CD4-positive, alpha-beta T cell (primary cell): Measurements from ENCODE around the gene NET1. TPM values are rescaled to one million over a fixed set of nuclear protein-coding genes. Genes with fewer than 3 reads are reported as not detected.

Experiments
- ATAC-seq: fragments of 200-7000 bp; cut with Tn5 transposase; one replicate; pipeline ENCODE4 v1.10.0; 2022; ENCODE audit warnings: mild to moderate bottlenecking; ENCODE audit not compliant: poor library complexity
- CTCF ChIA-PET: fragments of 350-600 bp; sonication (Branson Sonifier 250); formaldehyde crosslinking; loops from one replicate; lab custom pipeline; 2021; ENCODE audit warnings: antibody characterized with exemption, inconsistent platforms; lab: Charles Lee
- POLR2A ChIA-PET: fragments of 350-600 bp; sonication (Branson Sonifier 250); formaldehyde crosslinking; loops from one replicate; lab custom pipeline; 2021; ENCODE audit warnings: antibody characterized with exemption, inconsistent platforms; lab: Charles Lee
- DNase-seq, 14 experiments: peaks; one replicate each; pipeline ENCODE4 v3.0.0-alpha.2; 2013 to 2020; ENCODE audit warnings: mixed read lengths in 2 of 14
- H3K27ac ChIP-seq, 2 donors: one replicate each; pipeline versions ENCODE4 v1.5.1 to v1.7.0; 2013; ENCODE audit warnings: low read length in 2 of 2, low read depth in 1 of 2, mild to moderate bottlenecking in 1 of 2
- H3K27me3 ChIP-seq, 2 experiments: 1 replicate in 1 of 2; 2 replicates in 1 of 2; pipeline versions ENCODE4 v1.6.1 to v1.7.0; 2013; ENCODE audit warnings: low read length in 2 of 2, control low read depth in 1 of 2, mild to moderate bottlenecking in 1 of 2, moderate library complexity in 1 of 2; ENCODE audit not compliant: insufficient read depth in 2 of 2, control insufficient read depth in 1 of 2
- H3K36me3 ChIP-seq: one replicate; pipeline ENCODE4 v1.6.1; 2013; ENCODE audit warnings: low read length, control low read depth; ENCODE audit not compliant: insufficient read depth
- H3K4me1 ChIP-seq: one replicate; pipeline ENCODE4 v1.6.1; 2013; ENCODE audit warnings: low read length, control low read depth; ENCODE audit not compliant: insufficient read depth
- H3K4me3 ChIP-seq: one replicate; pipeline ENCODE4 v1.5.1; 2013; ENCODE audit warnings: mild to moderate bottlenecking, low read length, moderate library complexity
- H3K9me3 ChIP-seq, 2 experiments: 1 replicate in 1 of 2; 2 replicates in 1 of 2; pipeline versions ENCODE4 v1.6.1 to v1.7.0; 2013; ENCODE audit warnings: low read length in 2 of 2, mild to moderate bottlenecking in 2 of 2, control low read depth in 1 of 2, moderate library complexity in 1 of 2; ENCODE audit not compliant: control insufficient read depth in 1 of 2, insufficient read depth in 1 of 2
- H3K27ac Mint-ChIP-seq: one replicate; pipeline ENCODE4 v1.8.0; 2020; ENCODE audit warnings: mixed read lengths
- H3K27me3 Mint-ChIP-seq: one replicate; pipeline ENCODE4 v1.8.0; 2021; ENCODE audit warnings: mixed read lengths
- H3K36me3 Mint-ChIP-seq: one replicate; pipeline ENCODE4 v1.8.0; 2021; ENCODE audit warnings: low read depth, mixed read lengths
- H3K4me1 Mint-ChIP-seq: one replicate; pipeline ENCODE4 v1.8.0; 2021; ENCODE audit warnings: low read depth, mixed read lengths
- H3K4me3 Mint-ChIP-seq: one replicate; pipeline ENCODE4 v1.8.0; 2020; ENCODE audit warnings: mild to moderate bottlenecking, mixed read lengths
- H3K9me3 Mint-ChIP-seq: one replicate; pipeline ENCODE4 v1.8.0; 2020; ENCODE audit warnings: mixed read lengths
- CTCF ChIP-seq: fragments of 200-600 bp; IDR thresholded peaks from one replicate; pipeline ENCODE4 v1.8.0; 2022; ENCODE audit warnings: antibody characterized with exemption, mild to moderate bottlenecking
- intact Hi-C, 2 experiments: fragments of 100-400 bp; cut with DNase I in 1 of 2; cut with micrococcal nuclease in 1 of 2; formaldehyde crosslinking; loops; one replicate each; pipeline versions ENCODE4 v1.15.1 to v1.9.0; 2023 to 2025; cut with DNase I, micrococcal nuclease
- total RNA-seq, 174 experiments: library from RNA in 2 of 174; stranded (reverse) in 2 of 174; gene quantifications; one replicate each; pipeline ENCODE4 v1.2.3 and lab custom pipeline; 2021 to 2026

NET1 gene
- total RNA-seq, 2 experiments from 2014 or later, result 29.0 to 30.5 TPM

GRCh38 chr10:5482016-5482415, 69.7 kb downstream of the NET1 start:
- H3K9me3 Mint-ChIP-seq, result no peaks in the 10 kb centered on the region
- POLR2A ChIA-PET, result no interaction called here
- no peak for DNase-seq
- no peak for TF ChIP-seq CTCF
- CTCF ChIA-PET, result no interaction called here
- H3K36me3 ChIP-seq, result no peaks in the 10 kb centered on the region
- no peaks in the 10 kb centered on the region for H3K36me3 Mint-ChIP-seq
- H3K9me3 ChIP-seq, result peaks cover 0 to 4% of the 10 kb centered on the region in 2 experiments
- ATAC-seq, result no peak
- H3K27ac ChIP-seq, result no peak overlapping the region
- H3K27me3 ChIP-seq, result no peaks in the 10 kb centered on the region
- no peak overlapping the region for H3K4me3 Mint-ChIP-seq
- H3K27me3 Mint-ChIP-seq, result no peaks in the 10 kb centered on the region
- H3K4me1 ChIP-seq, result no peaks in the 10 kb centered on the region
- H3K4me3 ChIP-seq, result no peak overlapping the region
- no peak overlapping the region for H3K27ac Mint-ChIP-seq
- H3K4me1 Mint-ChIP-seq, result no peaks in the 10 kb centered on the region
- intact Hi-C loops, result no loop called here

GRCh38 chr10:5484205-5484604, 71.8 kb downstream of the NET1 start:
- Mint-ChIP-seq H3K4me3 (no peak overlapping the region), H3K4me1 (no peaks in the 10 kb centered on the region), H3K9me3 (no peaks in the 10 kb centered on the region), H3K27ac (no peak overlapping the region), H3K27me3 (no peaks in the 10 kb centered on the region), H3K36me3 (no peaks in the 10 kb centered on the region)
- no peaks in the 10 kb centered on the region for H3K36me3 ChIP-seq
- TF ChIP-seq CTCF, result no peak
- CTCF ChIA-PET, result interaction anchor here (1.2 kb wide), 1 partner anchor 139 kb away, joined by 3 read pairs; no protein-coding TSS in a partner anchor
- POLR2A ChIA-PET, result no interaction called here
- ATAC-seq (no peak), DNase-seq (no peak)
- H3K4me3 ChIP-seq, result no peak overlapping the region
- no peaks in the 10 kb centered on the region for H3K27me3 ChIP-seq
- intact Hi-C loops, result no loop called here
- H3K9me3 ChIP-seq, result peaks cover 0 to 4% of the 10 kb centered on the region in 2 experiments
- H3K27ac ChIP-seq, result no peak overlapping the region
- no peaks in the 10 kb centered on the region for H3K4me1 ChIP-seq

GRCh38 chr10:5485290-5485689, 72.9 kb downstream of the NET1 start:
- ChIA-PET CTCF (interaction anchor here (0.9 kb wide), 1 partner anchor 35 kb away, joined by 3 read pairs; no protein-coding TSS in a partner anchor), POLR2A (no interaction called here)
- H3K4me3 Mint-ChIP-seq, result no peak overlapping the region
- no peak for TF ChIP-seq CTCF
- no peak for ATAC-seq
- Histone ChIP-seq H3K9me3 (peaks cover 0 to 3% of the 10 kb centered on the region in 2 experiments), H3K36me3 (no peaks in the 10 kb centered on the region), H3K4me3 (no peak overlapping the region), H3K27me3 (no peaks in the 10 kb centered on the region), H3K4me1 (no peaks in the 10 kb centered on the region), H3K27ac (no peak overlapping the region)
- no peaks in the 10 kb centered on the region for H3K4me1 Mint-ChIP-seq
- no peaks in the 10 kb centered on the region for H3K36me3 Mint-ChIP-seq
- no peak overlapping the region for H3K27ac Mint-ChIP-seq
- H3K27me3 Mint-ChIP-seq, result no peaks in the 10 kb centered on the region
- no peak for DNase-seq
- H3K9me3 Mint-ChIP-seq, result no peaks in the 10 kb centered on the region
- intact Hi-C loops, result no loop called here
